ENCODE results near the gene BEND6.

Gene BEND6

GRCh38 chr6:56944661-56945060, 10.2 kb upstream of the BEND6 start:
- no peak for DNase-seq

GRCh38 chr6:56946368-56946767, 8.5 kb upstream of the BEND6 start:
- no peak for DNase-seq

GRCh38 chr6:56947924-56948323, 7.0 kb upstream of the BEND6 start:
- no peak for DNase-seq

- no peak for DNase-seq
Measured at GRCh38 chr6:56949265-56949664, 5.6 kb upstream of the BEND6 start.

GRCh38 chr6:56949925-56950495, 4.9 kb upstream of the BEND6 start:
- no peak for DNase-seq

- DNase-seq, result no peak
Measured at GRCh38 chr6:56951049-56951831, 3.7 kb upstream of the BEND6 start.

GRCh38 chr6:56953597-56954402, 1.1 kb upstream of the BEND6 start:
- peak; percentile 25 for DNase-seq

- peak; percentile 87 for DNase-seq
Measured at GRCh38 chr6:56955171-56956155, 556 bp downstream of the BEND6 start.

- DNase-seq, result no peak
Measured at GRCh38 chr6:56956491-56956890, 1.6 kb downstream of the BEND6 start.

- no peak for DNase-seq
Measured at GRCh38 chr6:56957856-56958255, 2.9 kb downstream of the BEND6 start.

- DNase-seq, result no peak
Measured at GRCh38 chr6:56958481-56958880, 3.6 kb downstream of the BEND6 start.

- DNase-seq, result no peak
Measured at GRCh38 chr6:56959094-56959493, 4.2 kb downstream of the BEND6 start.

- no peak for DNase-seq
Measured at GRCh38 chr6:56959938-56960337, 5.0 kb downstream of the BEND6 start.

- DNase-seq, result no peak
Measured at GRCh38 chr6:56961151-56961550, 6.2 kb downstream of the BEND6 start.

- no peak for DNase-seq
Measured at GRCh38 chr6:56962441-56962840, 7.5 kb downstream of the BEND6 start.

- no peak for DNase-seq
Measured at GRCh38 chr6:56963043-56963442, 8.1 kb downstream of the BEND6 start.

- no peak for DNase-seq
Measured at GRCh38 chr6:56963793-56964192, 8.9 kb downstream of the BEND6 start.

- no peak for DNase-seq
Measured at GRCh38 chr6:56965126-56965525, 10.2 kb downstream of the BEND6 start.

GRCh38 chr6:56970849-56971248, 15.9 kb downstream of the BEND6 start:
- DNase-seq, result no peak

GRCh38 chr6:56977192-56977591, 22.3 kb downstream of the BEND6 start:
- no peak for DNase-seq

GRCh38 chr6:56978530-56978929, 23.6 kb downstream of the BEND6 start:
- no peak for DNase-seq

GRCh38 chr6:56984361-56984760, 29.5 kb downstream of the BEND6 start:
- no peak for DNase-seq

GRCh38 chr6:56984884-56985283, 30.0 kb downstream of the BEND6 start:
- no peak for DNase-seq

Data from stimulated activated CD8-positive, alpha-beta memory T cell treated with anti-CD3 and anti-CD28 coated beads, Interleukin-4, amount 100 ng/mL, for 48 hours (primary cell).